Measurements from ENCODE around the gene ZBTB12.
A peak's percentile ranks its signal among the peaks of the same experiment; 100 is the strongest.
"Not testable (repeated sequence)": the region's sequence is repeated elsewhere in the genome, so short reads cannot be mapped to it uniquely, and the experiment has no call there.

The ZBTB12 gene

GRCh38 chr6:31876357-31876756 is 25.5 kb downstream of the ZBTB12 start:
- DNase-seq (ENCODE audit: low read depth, low spot score) = no peak

GRCh38 chr6:31875877-31876276 is 26.0 kb downstream of the ZBTB12 start:
- no peak for DNase-seq (ENCODE audit: low read depth, low spot score)

GRCh38 chr6:31874836-31875572 is 26.9 kb downstream of the ZBTB12 start:
- DNase-seq (ENCODE audit: low read depth, low spot score) = no peak

GRCh38 chr6:31874084-31874670 is 27.7 kb downstream of the ZBTB12 start:
- no peak for DNase-seq (ENCODE audit: low read depth, low spot score)

- DNase-seq (ENCODE audit: low read depth, low spot score) = peak; percentile 40
Measured at GRCh38 chr6:31871046-31871659, 30.7 kb downstream of the ZBTB12 start.

- no peak for DNase-seq (ENCODE audit: low read depth, low spot score)
Measured at GRCh38 chr6:31870385-31870921, 31.4 kb downstream of the ZBTB12 start.

GRCh38 chr6:31869343-31869742 is 32.5 kb downstream of the ZBTB12 start:
- no peak for DNase-seq (ENCODE audit: low read depth, low spot score)

GRCh38 chr6:31868658-31868971 is 33.3 kb downstream of the ZBTB12 start:
- not testable (repeated sequence) for DNase-seq (ENCODE audit: low read depth, low spot score)

GRCh38 chr6:31865205-31866118 is 36.4 kb downstream of the ZBTB12 start:
- no peak for DNase-seq (ENCODE audit: low read depth, low spot score)

GRCh38 chr6:31864818-31865204 is 37.1 kb downstream of the ZBTB12 start:
- no peak for DNase-seq (ENCODE audit: low read depth, low spot score)

- DNase-seq (ENCODE audit: low read depth, low spot score) = not testable (repeated sequence)
Measured at GRCh38 chr6:31864123-31864562, 37.7 kb downstream of the ZBTB12 start.

GRCh38 chr6:31862344-31863235 is 39.3 kb downstream of the ZBTB12 start, which contains the start of gene NEU1:
TSS of gene NEU1 (minus strand) at chr6:31862821. CDS start at chr6:31862776, 45 bp downstream.
- DNase-seq (ENCODE audit: low read depth, low spot score) = peak; percentile 100

- DNase-seq (ENCODE audit: low read depth, low spot score) = no peak
Measured at GRCh38 chr6:31861919-31862343, 40.0 kb downstream of the ZBTB12 start.

GRCh38 chr6:31861150-31861549 is 40.7 kb downstream of the ZBTB12 start:
- no peak for DNase-seq (ENCODE audit: low read depth, low spot score)

GRCh38 chr6:31860349-31860748 is 41.5 kb downstream of the ZBTB12 start:
- DNase-seq (ENCODE audit: low read depth, low spot score) = no peak

GRCh38 chr6:31859923-31860322 is 42.0 kb downstream of the ZBTB12 start:
- no peak for DNase-seq (ENCODE audit: low read depth, low spot score)

GRCh38 chr6:31858707-31859106 is 43.2 kb downstream of the ZBTB12 start:
- DNase-seq (ENCODE audit: low read depth, low spot score) = no peak

- not testable (repeated sequence) for DNase-seq (ENCODE audit: low read depth, low spot score)
Measured at GRCh38 chr6:31857774-31858173, 44.1 kb downstream of the ZBTB12 start.

- not testable (repeated sequence) for DNase-seq (ENCODE audit: low read depth, low spot score)
Measured at GRCh38 chr6:31851980-31852718, 49.7 kb downstream of the ZBTB12 start.

- DNase-seq (ENCODE audit: low read depth, low spot score) = peak; percentile 47
Measured at GRCh38 chr6:31851485-31851832, 50.4 kb downstream of the ZBTB12 start.

Data from astrocyte of the hippocampus (primary cell).